LNCAP (cell line): Measurements from ENCODE around the gene BCAS1.

Source experiments
- CTCF ChIP-seq: fragments of 450-650 bp; IDR thresholded peaks from 2 replicates; pipeline ENCODE4 v1.5.1; 2017; ENCODE audit warnings: mild to moderate bottlenecking

The BCAS1 gene

GRCh38 chr20:54056762-54057639 lies 13.4 kb downstream of the BCAS1 start:
- no peak for TF ChIP-seq CTCF

GRCh38 chr20:54054516-54054915 lies 15.9 kb downstream of the BCAS1 start:
- TF ChIP-seq CTCF, result no peak

GRCh38 chr20:54051068-54051467 lies 19.3 kb downstream of the BCAS1 start:
- no peak for TF ChIP-seq CTCF

- no peak for TF ChIP-seq CTCF
Observed at GRCh38 chr20:54048891-54049545, 21.4 kb downstream of the BCAS1 start.

- TF ChIP-seq CTCF, result no peak
Observed at GRCh38 chr20:54048481-54048880, 21.9 kb downstream of the BCAS1 start.

GRCh38 chr20:54047720-54048119 lies 22.7 kb downstream of the BCAS1 start:
- TF ChIP-seq CTCF, result no peak

- no peak for TF ChIP-seq CTCF
Observed at GRCh38 chr20:54047048-54047447, 23.3 kb downstream of the BCAS1 start.
